Gastrocnemius medialis (tissue), 4 donors: ENCODE data around the gene FAM162A. TPM values are rescaled to one million over a fixed set of nuclear protein-coding genes. Genes with fewer than 3 reads are reported as not detected.

ENCODE experiments used
- ATAC-seq, 2 donors: fragments of 150-250 bp; one replicate each; pipeline ENCODE4 v1.9.1; 2016
- DNase-seq, 2 donors: peaks; one replicate each; pipeline ENCODE4 v3.0.0-alpha.2; 2019
- H3K27ac ChIP-seq, 4 donors: fragments of 200-600 bp; sonication (generic); 1 replicate in 1 of 4; 2 replicates in 3 of 4; pipeline ENCODE4 v1.5.1; 2016 to 2018; ENCODE audit warnings: mild to moderate bottlenecking in 2 of 4, moderate library complexity in 1 of 4
- H3K27me3 ChIP-seq, 3 donors: fragments of 200-600 bp; sonication (generic) in 2 of 3; 1 replicate in 1 of 3; 2 replicates in 2 of 3; pipeline versions ENCODE4 v1.5.1 to v1.6.0; 2016 to 2019; ENCODE audit warnings: mild to moderate bottlenecking in 1 of 3, moderate library complexity in 1 of 3
- H3K36me3 ChIP-seq, 2 donors: fragments of 200-600 bp; sonication (generic) in 1 of 2; one replicate each; pipeline ENCODE4 v1.5.1; 2017 to 2018
- H3K4me1 ChIP-seq, 2 donors: fragments of 200-600 bp; sonication (generic) in 1 of 2; one replicate each; pipeline ENCODE4 v1.5.1; 2016 to 2017; ENCODE audit warnings: mild to moderate bottlenecking in 2 of 2
- H3K4me3 ChIP-seq, 4 donors: fragments of 200-600 bp; sonication (generic) in 3 of 4; 1 replicate in 1 of 4; 2 replicates in 3 of 4; pipeline ENCODE4 v1.5.1; 2016 to 2019; ENCODE audit warnings: mild to moderate bottlenecking in 2 of 4
- H3K9me3 ChIP-seq, 3 donors: fragments of 200-600 bp; sonication (generic) in 2 of 3; 1 replicate in 1 of 3; 2 replicates in 2 of 3; pipeline ENCODE4 v1.5.1; 2016 to 2019
- CTCF ChIP-seq, 5 experiments: fragments of 450-650 bp in 3 of 5; fragments of 200-600 bp in 2 of 5; sonication (generic) in 2 of 5; IDR thresholded peaks in 4 of 5; conservative IDR thresholded peaks in 1 of 5; 1 replicate in 4 of 5; 2 replicates in 1 of 5; pipeline ENCODE4 v1.5.1; 2016 to 2019; ENCODE audit warnings: antibody characterized with exemption in 5 of 5, mild to moderate bottlenecking in 3 of 5, moderate library complexity in 3 of 5
- POLR2A ChIP-seq, 2 donors: fragments of 450-650 bp; IDR thresholded peaks; one replicate each; pipeline ENCODE4 v1.6.1; 2017; ENCODE audit warnings: antibody characterized with exemption in 2 of 2, mild to moderate bottlenecking in 2 of 2, moderate library complexity in 2 of 2
- in situ Hi-C, 4 donors: fragments of 200-750 bp; cut with MboI; loops; one replicate each; pipeline versions ENCODE4 v1.15.0 to v1.8.0; 2017; ENCODE audit warnings: low sequenced_read_pairs in 4 of 4
- intact Hi-C: fragments of 100-400 bp; cut with DNase I; formaldehyde crosslinking; loops from one replicate; pipeline ENCODE4 v1.15.1; 2023; ENCODE audit warnings: low total_unique reads
- total RNA-seq, 4 donors: library from RNA; depleted of rRNA; stranded (reverse); fragments of >200 nt; gene quantifications; one replicate each; pipeline versions ENCODE4 v1.1.0 to v1.2.3, GENCODE V29; 2016

Gene FAM162A
- total RNA-seq, 4 donors from 2014 or later, result 18.8 to 52.4 (median 43.3) TPM

GRCh38 chr3:122406198-122406597, 22.2 kb downstream of the FAM162A start:
- no peak overlapping the region for H3K4me3 ChIP-seq
- DNase-seq (no peak), ATAC-seq (peak; percentile 52 to 75)
- no peak for TF ChIP-seq CTCF (IDR thresholded peaks at IDR 0.05 in 4 of 5, conservative IDR thresholded peaks at IDR 0.05 in 1 of 5)
- TF ChIP-seq POLR2A (IDR thresholded peaks at IDR 0.05), result no peak
- H3K4me1 ChIP-seq, result peaks cover 8 to 26% of the 10 kb centered on the region in 2 donors
- intact Hi-C loops (no loop called here), in situ Hi-C loops (no loop called here)
- H3K36me3 ChIP-seq, result peaks cover 0 to 32% of the 10 kb centered on the region in 2 donors
- H3K27ac ChIP-seq, result peak overlapping the region; percentile 73 to 89 (median 76)
- H3K9me3 ChIP-seq, result no peaks in the 10 kb centered on the region
- no peaks in the 10 kb centered on the region for H3K27me3 ChIP-seq

GRCh38 chr3:122407946-122408345, 24.0 kb downstream of the FAM162A start:
- in situ Hi-C loops, result no loop called here
- no peak for ATAC-seq
- Histone ChIP-seq H3K27ac (peak overlapping the region in 1 of 4 donors; percentile 16), H3K27me3 (no peaks in the 10 kb centered on the region), H3K9me3 (no peaks in the 10 kb centered on the region), H3K36me3 (peaks cover 0 to 32% of the 10 kb centered on the region in 2 donors), H3K4me3 (no peak overlapping the region), H3K4me1 (peaks cover 13 to 26% of the 10 kb centered on the region in 2 donors)
- no peak for DNase-seq
- intact Hi-C loops, result no loop called here
- TF ChIP-seq POLR2A (IDR thresholded peaks at IDR 0.05) (no peak), CTCF (IDR thresholded peaks at IDR 0.05 in 4 of 5, conservative IDR thresholded peaks at IDR 0.05 in 1 of 5) (no peak)

- H3K27me3 ChIP-seq, result no peaks in the 10 kb centered on the region
- H3K9me3 ChIP-seq, result no peaks in the 10 kb centered on the region
- no peak overlapping the region for H3K4me3 ChIP-seq
- in situ Hi-C loops (no loop called here), intact Hi-C loops (no loop called here)
- DNase-seq (no peak), ATAC-seq (no peak)
- H3K36me3 ChIP-seq, result peaks cover 0 to 27% of the 10 kb centered on the region in 2 donors
- TF ChIP-seq CTCF (IDR thresholded peaks at IDR 0.05 in 4 of 5, conservative IDR thresholded peaks at IDR 0.05 in 1 of 5), result no peak
- no peak for TF ChIP-seq POLR2A (IDR thresholded peaks at IDR 0.05)
- peak overlapping the region in 1 of 4 donors; percentile 6 for H3K27ac ChIP-seq
- H3K4me1 ChIP-seq, result peaks cover 27 to 38% of the 10 kb centered on the region in 2 donors
These were observed 25.5 kb downstream of the FAM162A start for GRCh38 chr3:122409446-122409845.

- peak overlapping the region in 1 of 4 donors; percentile 12 for H3K27ac ChIP-seq
- no peaks in the 10 kb centered on the region for H3K27me3 ChIP-seq
- H3K9me3 ChIP-seq, result no peaks in the 10 kb centered on the region
- in situ Hi-C loops, result loop anchor here in 2 of 4 donors (10.0 kb wide), 2 partner anchors 95 to 105 kb away; partner anchors contain the start of gene KPNA1 (in 1 of the 2)
- no peak for DNase-seq
- H3K4me3 ChIP-seq, result no peak overlapping the region
- intact Hi-C loops, result no loop called here
- peaks cover 0 to 27% of the 10 kb centered on the region in 2 donors for H3K36me3 ChIP-seq
- peaks cover 34 to 38% of the 10 kb centered on the region in 2 donors for H3K4me1 ChIP-seq
- no peak for ATAC-seq
- TF ChIP-seq POLR2A (IDR thresholded peaks at IDR 0.05), result no peak
- no peak for TF ChIP-seq CTCF (IDR thresholded peaks at IDR 0.05 in 4 of 5, conservative IDR thresholded peaks at IDR 0.05 in 1 of 5)
These were observed 26.1 kb downstream of the FAM162A start for GRCh38 chr3:122410111-122410510.

- in situ Hi-C loops (loop anchor here in 2 of 4 donors (10.0 kb wide), 2 partner anchors 94 to 104 kb away; partner anchors contain the start of gene KPNA1 (in 1 of the 2)), intact Hi-C loops (no loop called here)
- Histone ChIP-seq H3K4me3 (no peak overlapping the region), H3K9me3 (no peaks in the 10 kb centered on the region), H3K36me3 (peaks cover 0 to 27% of the 10 kb centered on the region in 2 donors), H3K27ac (peak overlapping the region in 1 of 4 donors; percentile 12), H3K4me1 (peaks cover 35 to 39% of the 10 kb centered on the region in 2 donors), H3K27me3 (no peaks in the 10 kb centered on the region)
- ATAC-seq, result no peak
- no peak for DNase-seq
- TF ChIP-seq CTCF (IDR thresholded peaks at IDR 0.05 in 4 of 5, conservative IDR thresholded peaks at IDR 0.05 in 1 of 5) (no peak), POLR2A (IDR thresholded peaks at IDR 0.05) (no peak)
These were observed 26.7 kb downstream of the FAM162A start for GRCh38 chr3:122410639-122411038.
